ENCODE measurements around the gene WDR41.

The WDR41 gene

GRCh38 chr5:77396017-77396416, 96.1 kb downstream of the WDR41 start:
- H3F3A ChIP-seq (ENCODE audit: low read depth), result no peaks in the 10 kb centered on the region
- H3K4me2 ChIP-seq (ENCODE audit: low read depth, low read length, poor library complexity, severe bottlenecking), result no peak overlapping the region
- no peak overlapping the region for H3K9ac ChIP-seq (ENCODE audit: low read depth, low read length, poor library complexity, severe bottlenecking)
- H4K20me1 ChIP-seq (ENCODE audit: insufficient read depth, low read length, poor library complexity, severe bottlenecking), result no peaks in the 10 kb centered on the region
- no peaks in the 10 kb centered on the region for H3K79me2 ChIP-seq (ENCODE audit: insufficient read depth, low read length)
- no peaks in the 10 kb centered on the region for H3K27me3 ChIP-seq (ENCODE audit: insufficient read depth, low read length, poor library complexity, severe bottlenecking)
- H2AFZ ChIP-seq (ENCODE audit: low read length), result no peak overlapping the region
- H3K4me3 ChIP-seq (ENCODE audit: low read length, poor library complexity, severe bottlenecking), result no peak overlapping the region
- no peaks in the 10 kb centered on the region for H3K9me2 ChIP-seq (replicated peaks; ENCODE audit: low read depth, low read length)
- no peaks in the 10 kb centered on the region for H3K9me3 ChIP-seq (ENCODE audit: insufficient read depth, low read depth, low read length)
- TF ChIP-seq, protein P1, sequence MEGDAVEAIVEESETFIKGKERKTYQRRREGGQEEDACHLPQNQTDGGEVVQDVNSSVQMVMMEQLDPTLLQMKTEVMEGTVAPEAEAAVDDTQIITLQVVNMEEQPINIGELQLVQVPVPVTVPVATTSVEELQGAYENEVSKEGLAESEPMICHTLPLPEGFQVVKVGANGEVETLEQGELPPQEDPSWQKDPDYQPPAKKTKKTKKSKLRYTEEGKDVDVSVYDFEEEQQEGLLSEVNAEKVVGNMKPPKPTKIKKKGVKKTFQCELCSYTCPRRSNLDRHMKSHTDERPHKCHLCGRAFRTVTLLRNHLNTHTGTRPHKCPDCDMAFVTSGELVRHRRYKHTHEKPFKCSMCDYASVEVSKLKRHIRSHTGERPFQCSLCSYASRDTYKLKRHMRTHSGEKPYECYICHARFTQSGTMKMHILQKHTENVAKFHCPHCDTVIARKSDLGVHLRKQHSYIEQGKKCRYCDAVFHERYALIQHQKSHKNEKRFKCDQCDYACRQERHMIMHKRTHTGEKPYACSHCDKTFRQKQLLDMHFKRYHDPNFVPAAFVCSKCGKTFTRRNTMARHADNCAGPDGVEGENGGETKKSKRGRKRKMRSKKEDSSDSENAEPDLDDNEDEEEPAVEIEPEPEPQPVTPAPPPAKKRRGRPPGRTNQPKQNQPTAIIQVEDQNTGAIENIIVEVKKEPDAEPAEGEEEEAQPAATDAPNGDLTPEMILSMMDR (conservative IDR thresholded peaks at IDR 0.05; ENCODE audit: low read length), result no peak
- no peak for TF ChIP-seq EZH2phosphoT487 (IDR thresholded peaks at IDR 0.05; ENCODE audit: borderline replicate concordance)
- peaks cover 9% of the 10 kb centered on the region for H3K4me1 ChIP-seq (ENCODE audit: insufficient read depth, low read length, poor library complexity, severe bottlenecking)
- H3K36me3 ChIP-seq (ENCODE audit: insufficient read depth, low read length), result no peaks in the 10 kb centered on the region

- no peaks in the 10 kb centered on the region for H3K36me3 ChIP-seq (ENCODE audit: insufficient read depth, low read length)
- H2AFZ ChIP-seq (ENCODE audit: low read length), result no peak overlapping the region
- H3K27me3 ChIP-seq (ENCODE audit: insufficient read depth, low read length, poor library complexity, severe bottlenecking), result no peaks in the 10 kb centered on the region
- H3K4me3 ChIP-seq (ENCODE audit: low read length, poor library complexity, severe bottlenecking), result no peak overlapping the region
- peaks cover 9% of the 10 kb centered on the region for H3K4me1 ChIP-seq (ENCODE audit: insufficient read depth, low read length, poor library complexity, severe bottlenecking)
- H3F3A ChIP-seq (ENCODE audit: low read depth), result no peaks in the 10 kb centered on the region
- no peaks in the 10 kb centered on the region for H3K9me2 ChIP-seq (replicated peaks; ENCODE audit: low read depth, low read length)
- no peaks in the 10 kb centered on the region for H3K9me3 ChIP-seq (ENCODE audit: insufficient read depth, low read depth, low read length)
- H3K4me2 ChIP-seq (ENCODE audit: low read depth, low read length, poor library complexity, severe bottlenecking), result no peak overlapping the region
- H3K9ac ChIP-seq (ENCODE audit: low read depth, low read length, poor library complexity, severe bottlenecking), result no peak overlapping the region
- no peak for TF ChIP-seq EZH2phosphoT487 (IDR thresholded peaks at IDR 0.05; ENCODE audit: borderline replicate concordance)
- TF ChIP-seq, protein P1 (conservative IDR thresholded peaks at IDR 0.05; ENCODE audit: low read length), result no peak
- H3K79me2 ChIP-seq (ENCODE audit: insufficient read depth, low read length), result no peaks in the 10 kb centered on the region
- no peaks in the 10 kb centered on the region for H4K20me1 ChIP-seq (ENCODE audit: insufficient read depth, low read length, poor library complexity, severe bottlenecking)
Measured at GRCh38 chr5:77394064-77394715, 97.9 kb downstream of the WDR41 start.

GRCh38 chr5:77391240-77391765, 100.8 kb downstream of the WDR41 start:
- peaks cover 7% of the 10 kb centered on the region for H3K4me1 ChIP-seq (ENCODE audit: insufficient read depth, low read length, poor library complexity, severe bottlenecking)
- no peaks in the 10 kb centered on the region for H3K79me2 ChIP-seq (ENCODE audit: insufficient read depth, low read length)
- no peak overlapping the region for H3K4me3 ChIP-seq (ENCODE audit: low read length, poor library complexity, severe bottlenecking)
- H2AFZ ChIP-seq (ENCODE audit: low read length), result no peak overlapping the region
- H3K9ac ChIP-seq (ENCODE audit: low read depth, low read length, poor library complexity, severe bottlenecking), result no peak overlapping the region
- no peaks in the 10 kb centered on the region for H4K20me1 ChIP-seq (ENCODE audit: insufficient read depth, low read length, poor library complexity, severe bottlenecking)
- H3K4me2 ChIP-seq (ENCODE audit: low read depth, low read length, poor library complexity, severe bottlenecking), result no peak overlapping the region
- no peaks in the 10 kb centered on the region for H3K9me2 ChIP-seq (replicated peaks; ENCODE audit: low read depth, low read length)
- H3K9me3 ChIP-seq (ENCODE audit: insufficient read depth, low read depth, low read length), result no peaks in the 10 kb centered on the region
- H3F3A ChIP-seq (ENCODE audit: low read depth), result no peaks in the 10 kb centered on the region
- no peaks in the 10 kb centered on the region for H3K27me3 ChIP-seq (ENCODE audit: insufficient read depth, low read length, poor library complexity, severe bottlenecking)
- H3K36me3 ChIP-seq (ENCODE audit: insufficient read depth, low read length), result no peaks in the 10 kb centered on the region
- TF ChIP-seq, protein P1 (conservative IDR thresholded peaks at IDR 0.05; ENCODE audit: low read length), result no peak
- TF ChIP-seq EZH2phosphoT487 (IDR thresholded peaks at IDR 0.05; ENCODE audit: borderline replicate concordance), result no peak
